Esophagus muscularis mucosa (tissue), 4 donors: ENCODE measurements around the gene ATP6V0C. TPM values are rescaled to one million over a fixed set of nuclear protein-coding genes. Genes with fewer than 3 reads are reported as not detected.

ENCODE experiments used
- DNase-seq: peaks from one replicate; pipeline ENCODE4 v3.0.0-alpha.2; 2017; ENCODE audit errors: extremely low spot score
- H3K27ac ChIP-seq, 4 donors: fragments of 200-600 bp; sonication (generic); replicated peaks in 1 of 4; 1 replicate in 3 of 4; 2 replicates in 1 of 4; pipeline ENCODE4 v1.5.1; 2016 to 2019; ENCODE audit warnings: mild to moderate bottlenecking in 1 of 4
- H3K27me3 ChIP-seq, 4 donors: fragments of 200-600 bp; sonication (generic); one replicate each; pipeline versions ENCODE4 v1.5.1 to v1.6.0; 2016 to 2019
- H3K36me3 ChIP-seq, 4 donors: fragments of 200-600 bp; sonication (generic); one replicate each; pipeline ENCODE4 v1.5.1; 2016 to 2019
- H3K4me1 ChIP-seq, 4 donors: fragments of 200-600 bp; sonication (generic); one replicate each; pipeline ENCODE4 v1.5.1; 2016 to 2019
- H3K4me3 ChIP-seq, 4 donors: fragments of 200-600 bp; sonication (generic); 1 replicate in 2 of 4; 2 replicates in 2 of 4; pipeline ENCODE4 v1.5.1; 2016 to 2019; ENCODE audit warnings: mild to moderate bottlenecking in 4 of 4, moderate library complexity in 1 of 4
- H3K9me3 ChIP-seq, 4 donors: fragments of 200-600 bp; sonication (generic); 1 replicate in 3 of 4; 2 replicates in 1 of 4; pipeline ENCODE4 v1.5.1; 2016 to 2019
- EP300 ChIP-seq: sonication (generic); formaldehyde crosslinking; IDR thresholded peaks from one replicate; pipeline ENCODE4 v1.6.1; 2017; ENCODE audit warnings: antibody characterized with exemption
- POLR2A ChIP-seq: fragments of 450-650 bp; IDR thresholded peaks from one replicate; pipeline ENCODE4 v1.6.1; 2017; ENCODE audit warnings: antibody characterized with exemption, moderate library complexity, mild to moderate bottlenecking, low read depth
- POLR2AphosphoS5 ChIP-seq, 2 donors: sonication (generic); formaldehyde crosslinking; IDR thresholded peaks; one replicate each; pipeline ENCODE4 v1.6.1; 2017; ENCODE audit warnings: antibody characterized with exemption in 2 of 2
- WGBS: methylation state at CpG from one replicate; pipeline ENCODE4 v1.1.5; 2018; 5-methylcytosine and 5-hydroxymethylcytosine counted together
- intact Hi-C: fragments of 100-400 bp; cut with DNase I; formaldehyde crosslinking; loops from one replicate; pipeline ENCODE4 v1.15.1; 2023
- total RNA-seq, 4 donors: library from RNA; depleted of rRNA; stranded (reverse); fragments of >200 nt; gene quantifications; one replicate each; pipeline versions ENCODE4 v1.1.0 to v1.2.1, GENCODE V29; 2016
- TF ChIP-seq, protein P1 (sequence below), 3 experiments: fragments of 200-600 bp in 2 of 3; fragments of 450-650 bp in 1 of 3; sonication (generic) in 2 of 3; IDR thresholded peaks; one replicate each; pipeline ENCODE4 v1.5.1; 2017 to 2019; ENCODE audit warnings: antibody characterized with exemption in 3 of 3, mild to moderate bottlenecking in 2 of 3, moderate library complexity in 1 of 3

The ATP6V0C gene
- total RNA-seq, 4 donors from 2014 or later, result 42.8 to 85.0 (median 69.0) TPM

DNA sequence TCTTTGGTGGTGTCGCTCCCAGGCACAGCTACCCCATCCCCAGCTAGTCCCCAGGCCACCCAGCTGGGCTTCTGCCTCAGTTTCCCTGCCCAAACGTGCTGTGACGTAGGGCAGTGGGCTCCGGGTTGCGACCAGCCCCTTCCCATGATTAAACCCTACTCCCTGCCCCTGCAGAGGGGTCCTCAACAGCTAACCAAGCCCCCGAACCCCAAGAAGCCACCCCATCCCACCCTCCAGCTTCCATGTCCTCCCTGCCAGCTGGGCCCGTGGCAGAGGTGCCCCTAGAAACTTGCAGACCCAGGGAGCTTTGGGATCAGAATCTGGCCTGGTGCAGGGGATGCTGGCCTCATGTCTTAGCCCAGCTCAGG lies 43.5 kb upstream of the ATP6V0C start:
- no peaks in the 10 kb centered on the region for H3K36me3 ChIP-seq
- H3K27me3 ChIP-seq, result peaks cover 17 to 68% (median 37%) of the 10 kb centered on the region in 4 donors
- TF ChIP-seq POLR2AphosphoS5 (IDR thresholded peaks at IDR 0.05) (no peak), EP300 (no peak), POLR2A (no peak)
- TF ChIP-seq, protein P1, sequence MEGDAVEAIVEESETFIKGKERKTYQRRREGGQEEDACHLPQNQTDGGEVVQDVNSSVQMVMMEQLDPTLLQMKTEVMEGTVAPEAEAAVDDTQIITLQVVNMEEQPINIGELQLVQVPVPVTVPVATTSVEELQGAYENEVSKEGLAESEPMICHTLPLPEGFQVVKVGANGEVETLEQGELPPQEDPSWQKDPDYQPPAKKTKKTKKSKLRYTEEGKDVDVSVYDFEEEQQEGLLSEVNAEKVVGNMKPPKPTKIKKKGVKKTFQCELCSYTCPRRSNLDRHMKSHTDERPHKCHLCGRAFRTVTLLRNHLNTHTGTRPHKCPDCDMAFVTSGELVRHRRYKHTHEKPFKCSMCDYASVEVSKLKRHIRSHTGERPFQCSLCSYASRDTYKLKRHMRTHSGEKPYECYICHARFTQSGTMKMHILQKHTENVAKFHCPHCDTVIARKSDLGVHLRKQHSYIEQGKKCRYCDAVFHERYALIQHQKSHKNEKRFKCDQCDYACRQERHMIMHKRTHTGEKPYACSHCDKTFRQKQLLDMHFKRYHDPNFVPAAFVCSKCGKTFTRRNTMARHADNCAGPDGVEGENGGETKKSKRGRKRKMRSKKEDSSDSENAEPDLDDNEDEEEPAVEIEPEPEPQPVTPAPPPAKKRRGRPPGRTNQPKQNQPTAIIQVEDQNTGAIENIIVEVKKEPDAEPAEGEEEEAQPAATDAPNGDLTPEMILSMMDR (IDR thresholded peaks at IDR 0.05), result no peak
- no peaks in the 10 kb centered on the region for H3K9me3 ChIP-seq
- no peak for DNase-seq
- no peak overlapping the region for H3K4me3 ChIP-seq
- no peak overlapping the region for H3K27ac ChIP-seq
- WGBS, result 70% methylated on average over 4 of the region's 7 CpGs
- H3K4me1 ChIP-seq, result peaks cover 45 to 79% (median 64%) of the 10 kb centered on the region in 4 donors
- intact Hi-C loops, result no loop called here

DNA sequence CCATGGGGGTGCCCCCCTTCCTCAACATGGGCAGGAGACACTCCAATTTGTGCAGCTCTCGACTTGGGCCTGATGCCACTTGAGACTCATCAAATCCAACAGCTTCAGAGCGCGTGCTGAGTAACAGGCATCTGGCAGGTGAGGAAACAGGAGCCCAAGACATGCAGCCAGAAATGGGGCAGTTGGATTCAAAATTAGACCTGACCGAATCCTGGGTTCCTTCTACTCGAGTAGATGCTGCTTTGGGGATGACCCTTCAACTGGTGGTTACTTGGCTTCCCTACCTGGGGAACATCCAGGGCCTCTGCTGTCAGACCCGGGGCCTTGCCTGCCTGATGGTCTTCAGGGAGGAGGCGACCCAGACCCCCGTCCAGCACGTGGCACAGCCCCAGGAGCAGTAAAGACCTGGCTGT lies 43.1 kb upstream of the ATP6V0C start:
- intact Hi-C loops, result no loop called here
- Histone ChIP-seq H3K4me1 (peaks cover 48 to 83% (median 68%) of the 10 kb centered on the region in 4 donors), H3K9me3 (no peaks in the 10 kb centered on the region), H3K27me3 (peaks cover 17 to 68% (median 37%) of the 10 kb centered on the region in 4 donors), H3K27ac (no peak overlapping the region), H3K36me3 (no peaks in the 10 kb centered on the region), H3K4me3 (peak overlapping the region in 3 of 4 donors; percentile 39 to 53 (median 43))
- DNase-seq, result no peak
- WGBS, result 49% methylated on average over 2 of the region's 9 CpGs
- TF ChIP-seq, protein P1 (IDR thresholded peaks at IDR 0.05), result no peak
- TF ChIP-seq POLR2A (no peak), POLR2AphosphoS5 (IDR thresholded peaks at IDR 0.05) (no peak), EP300 (no peak)

DNA sequence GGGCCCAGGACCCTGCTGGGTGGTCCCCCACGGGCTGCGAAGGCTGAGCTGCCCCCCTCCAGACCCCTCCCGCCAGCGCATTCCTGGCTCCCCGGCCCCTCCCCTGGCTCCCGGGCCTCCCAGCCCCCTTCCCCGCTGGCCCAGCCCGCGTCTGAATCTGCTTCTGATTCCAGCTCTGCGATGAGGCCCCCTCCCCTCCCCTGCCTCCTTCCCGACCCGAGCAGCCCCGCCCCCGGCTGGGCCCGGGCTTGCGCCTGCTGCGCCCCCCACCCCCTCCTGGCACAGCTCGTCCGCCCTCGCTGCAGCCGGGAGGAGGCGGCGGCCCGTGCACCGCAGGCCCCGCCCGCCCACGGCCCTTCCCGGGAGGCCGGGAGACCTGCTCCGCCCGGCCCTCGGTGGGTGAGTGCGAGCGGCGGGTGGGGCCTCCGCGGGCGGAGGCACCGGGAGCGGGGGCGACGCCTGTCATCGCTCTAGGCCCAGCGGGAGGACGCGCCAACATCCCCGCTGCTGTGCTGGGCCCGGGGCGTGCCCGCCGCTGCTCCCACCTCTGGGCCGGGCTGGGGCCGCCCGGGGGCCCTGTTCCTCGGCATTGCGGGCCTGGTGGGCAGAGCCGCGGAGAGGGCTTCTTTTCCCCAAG lies 42.6 kb upstream of the ATP6V0C start, which contains the start of gene NTN3:
NTN3 (plus strand) TSS at position 282 of the 637 bp plus-strand sequence. CDS start 405 bp downstream, outside the sequence.
- DNase-seq, result no peak
- intact Hi-C loops, result no loop called here
- Histone ChIP-seq H3K27me3 (peaks cover 17 to 68% (median 37%) of the 10 kb centered on the region in 4 donors), H3K4me3 (peak within 1 kb of the TSS; percentile 39 to 53 (median 41)), H3K4me1 (peaks cover 53 to 88% (median 73%) of the 10 kb centered on the region in 4 donors), H3K27ac (no peak within 1 kb of the TSS), H3K36me3 (no peaks in the 10 kb centered on the region), H3K9me3 (no peaks in the 10 kb centered on the region)
- TF ChIP-seq, protein P1 (IDR thresholded peaks at IDR 0.05), result no peak
- TF ChIP-seq POLR2A (no peak), POLR2AphosphoS5 (IDR thresholded peaks at IDR 0.05) (no peak), EP300 (no peak)
- no CpG with 5 or more reads among the region's 59 CpGs for WGBS

DNA sequence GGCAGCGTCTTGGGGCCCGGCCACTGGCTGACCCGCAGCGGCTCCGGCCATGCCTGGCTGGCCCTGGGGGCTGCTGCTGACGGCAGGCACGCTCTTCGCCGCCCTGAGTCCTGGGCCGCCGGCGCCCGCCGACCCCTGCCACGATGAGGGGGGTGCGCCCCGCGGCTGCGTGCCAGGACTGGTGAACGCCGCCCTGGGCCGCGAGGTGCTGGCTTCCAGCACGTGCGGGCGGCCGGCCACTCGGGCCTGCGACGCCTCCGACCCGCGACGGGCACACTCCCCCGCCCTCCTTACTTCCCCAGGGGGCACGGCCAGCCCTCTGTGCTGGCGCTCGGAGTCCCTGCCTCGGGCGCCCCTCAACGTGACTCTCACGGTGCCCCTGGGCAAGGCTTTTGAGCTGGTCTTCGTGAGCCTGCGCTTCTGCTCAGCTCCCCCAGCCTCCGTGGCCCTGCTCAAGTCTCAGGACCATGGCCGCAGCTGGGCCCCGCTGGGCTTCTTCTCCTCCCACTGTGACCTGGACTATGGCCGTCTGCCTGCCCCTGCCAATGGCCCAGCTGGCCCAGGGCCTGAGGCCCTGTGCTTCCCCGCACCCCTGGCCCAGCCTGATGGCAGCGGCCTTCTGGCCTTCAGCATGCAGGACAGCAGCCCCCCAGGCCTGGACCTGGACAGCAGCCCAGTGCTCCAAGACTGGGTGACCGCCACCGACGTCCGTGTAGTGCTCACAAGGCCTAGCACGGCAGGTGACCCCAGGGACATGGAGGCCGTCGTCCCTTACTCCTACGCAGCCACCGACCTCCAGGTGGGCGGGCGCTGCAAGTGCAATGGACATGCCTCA lies 41.9 kb upstream of the ATP6V0C start:
- Histone ChIP-seq H3K27me3 (peaks cover 17 to 68% (median 37%) of the 10 kb centered on the region in 4 donors), H3K27ac (no peak overlapping the region)
- TF ChIP-seq POLR2AphosphoS5 (IDR thresholded peaks at IDR 0.05), result no peak
- TF ChIP-seq, protein P1 (IDR thresholded peaks at IDR 0.05), result no peak
- TF ChIP-seq EP300, result no peak
- no peak for TF ChIP-seq POLR2A

More for the DNA sequence above, 41.9 kb upstream of the ATP6V0C start:
- Histone ChIP-seq H3K4me1 (peaks cover 56 to 93% (median 75%) of the 10 kb centered on the region in 4 donors), H3K4me3 (peak overlapping the region; percentile 39 to 53 (median 41)), H3K36me3 (no peaks in the 10 kb centered on the region), H3K9me3 (no peaks in the 10 kb centered on the region)
- 91% methylated on average over 16 of the region's 61 CpGs for WGBS
- intact Hi-C loops, result no loop called here
- DNase-seq, result no peak
